Measurements from ENCODE around the gene RPRD1B. TPM values are rescaled to one million over a fixed set of nuclear protein-coding genes. Genes with fewer than 3 reads are reported as not detected.

The RPRD1B gene
- total and polyA plus RNA-seq, 2 of the 13 experiments (the other 11 are each of a cell fraction or from before 2014, with no cell fraction given): 31.1 to 41.5 TPM

GRCh38 chr20:38078084-38078483 lies 44.5 kb downstream of the RPRD1B start (continued):
- TF ChIP-seq, protein P1, sequence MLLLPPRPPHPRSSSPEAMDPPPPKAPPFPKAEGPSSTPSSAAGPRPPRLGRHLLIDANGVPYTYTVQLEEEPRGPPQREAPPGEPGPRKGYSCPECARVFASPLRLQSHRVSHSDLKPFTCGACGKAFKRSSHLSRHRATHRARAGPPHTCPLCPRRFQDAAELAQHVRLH (CRISPR knock-in tag; IDR thresholded peaks at IDR 0.05; ENCODE audit: borderline replicate concordance, low read depth): no peak
- no peak for TF ChIP-seq SOX13 (IDR thresholded peaks at IDR 0.05)
- 0 out of 4 replicates have a peak, but pooled peaks of 1 of the 2 experiments have one; percentile 34 for TF ChIP-seq SOX13 (CRISPR knock-in tag; conservative IDR thresholded peaks at IDR 0.05 in 1 of 2, IDR thresholded peaks at IDR 0.05 in 1 of 2)

- 0 out of 2 replicates have a peak, but pooled peaks have one; percentile 44 for TF ChIP-seq ADNP (CRISPR knock-in tag; IDR thresholded peaks at IDR 0.05)
- TF ChIP-seq BCL6 (CRISPR knock-in tag; IDR thresholded peaks at IDR 0.05): no peak
- peak; percentile 41; the same call in 1 of the 2 replicates for TF ChIP-seq ZMYM3 (CRISPR knock-in tag; IDR thresholded peaks at IDR 0.05)
- TF ChIP-seq CBX2 (IDR thresholded peaks at IDR 0.05; ENCODE audit: low read depth, low read length): no peak
- TF ChIP-seq CBX2 (CRISPR knock-in tag; IDR thresholded peaks at IDR 0.05; ENCODE audit: low read depth): no peak
- no peak overlapping the region for H3K27ac ChIP-seq (ENCODE audit: extremely low read length, insufficient read depth, low read length)
- no peak overlapping the region for H3K4me2 ChIP-seq (ENCODE audit: low read depth, low read length)
- H2AFZ ChIP-seq (ENCODE audit: low read length): no peak overlapping the region
- CTCF ChIA-PET (ENCODE audit: low intra/inter-chr PET ratio, low total read pairs): no interaction called here
- no peak for FAIRE-seq
- H3K9me3 ChIP-seq (ENCODE audit: low read length): no peaks in the 10 kb centered on the region
- POLR2A ChIA-PET: no interaction called here
- no peak overlapping the region for H3K9ac ChIP-seq (ENCODE audit: insufficient read depth, low read depth, low read length)
- H3K4me3 ChIP-seq (replicated peaks in 1 of 3; ENCODE audit: insufficient read depth in 1 of 3, low read depth in 2 of 3, low read length in 3 of 3): no peak overlapping the region
- peaks cover 3% of the 10 kb centered on the region; the same call in 1 of the 2 replicates for H4K20me1 ChIP-seq (ENCODE audit: insufficient read depth, low read length)
- H3K4me1 ChIP-seq (ENCODE audit: insufficient read depth, low read length): peaks cover 68% of the 10 kb centered on the region
- peaks cover 61% of the 10 kb centered on the region for H3K79me2 ChIP-seq (ENCODE audit: insufficient read depth, low read length)
- WGBS (ENCODE audit: low lambda C conversion rate): 97% methylated on average over 3 of the region's 3 CpGs
- H3K36me3 ChIP-seq (replicated peaks in 1 of 2; ENCODE audit: control insufficient read depth in 1 of 2, insufficient read depth in 2 of 2, low read length in 2 of 2): peaks cover 13 to 47% of the 10 kb centered on the region in 2 experiments
- intact Hi-C loops (cut with micrococcal nuclease; ENCODE audit: unreplicated experiment): loop anchor here (5.0 kb wide), 1 partner anchor 328 kb away; no protein-coding TSS in a partner anchor
- DNase-seq (ENCODE audit: low spot score): no peak
- in situ Hi-C loops (cut with HindIII; ENCODE audit: extremely low pct_ligation_motif_present, low pct_unique_long_range_greater_than_20kb): no loop called here
- no peaks in the 10 kb centered on the region for H3K27me3 ChIP-seq (ENCODE audit: control insufficient read depth in 1 of 2, insufficient read depth in 2 of 2, low read length in 2 of 2)
- no peak for ATAC-seq
- no TSS peak for BruUV-seq (replicated peaks)
Observed at GRCh38 chr20:38079353-38079752, 45.8 kb downstream of the RPRD1B start.
